MCF 10A (cell line): ENCODE results near the gene ZBED4. TPM values are rescaled to one million over a fixed set of nuclear protein-coding genes. Genes with fewer than 3 reads are reported as not detected.

Experiments
- BruUV-seq: library from RNA; stranded (reverse); fragments of 400-500 nt; replicated peaks from 2 replicates; lab custom pipeline; 2021; lab: Mats Ljungman, UMichigan
- CTCF ChIA-PET: fragments of 300-600 bp; sonication (Branson Sonifier 250); formaldehyde crosslinking; extraction: SDS; loops from one replicate; lab custom pipeline; 2021; ENCODE audit warnings: antibody characterized with exemption, inconsistent platforms; lab: Yijun Ruan, JAX
- POLR2A ChIA-PET: fragments of 300-600, 350-650 bp; sonication (Branson Sonifier 250); formaldehyde crosslinking; extraction: SDS; loops from one replicate; lab custom pipeline; 2020; ENCODE audit warnings: antibody characterized with exemption, inconsistent platforms; lab: Yijun Ruan, JAX
- DNase-seq: peaks from one replicate; pipeline ENCODE4 v3.0.0-alpha.2; 2018; ENCODE audit not compliant: unreplicated experiment
- H3K27ac Mint-ChIP-seq: one replicate; pipeline ENCODE4 v1.8.0; 2022; ENCODE audit warnings: mild to moderate bottlenecking, low read depth, mixed read lengths; ENCODE audit not compliant: unreplicated experiment
- H3K27me3 Mint-ChIP-seq: one replicate; pipeline ENCODE4 v1.8.0; 2022; ENCODE audit warnings: mixed read lengths; ENCODE audit not compliant: insufficient read depth, unreplicated experiment
- H3K36me3 Mint-ChIP-seq: one replicate; pipeline ENCODE4 v1.8.0; 2022; ENCODE audit warnings: mild to moderate bottlenecking, moderate library complexity, mixed read lengths; ENCODE audit not compliant: insufficient read depth, unreplicated experiment
- H3K4me1 Mint-ChIP-seq: one replicate; pipeline ENCODE4 v1.8.0; 2022; ENCODE audit warnings: mixed read lengths; ENCODE audit not compliant: insufficient read depth, unreplicated experiment
- H3K4me3 Mint-ChIP-seq: one replicate; pipeline ENCODE4 v1.8.0; 2022; ENCODE audit warnings: mild to moderate bottlenecking, moderate library complexity, mixed read lengths; ENCODE audit not compliant: unreplicated experiment
- H3K9me3 Mint-ChIP-seq: one replicate; pipeline ENCODE4 v1.8.0; 2022; ENCODE audit warnings: mixed read lengths; ENCODE audit not compliant: unreplicated experiment
- intact Hi-C: fragments of 100-400 bp; cut with micrococcal nuclease; formaldehyde crosslinking; loops from 2 replicates; pipeline ENCODE4 v1.14.1; 2022
- total RNA-seq: library from RNA; stranded (reverse); gene quantifications from 2 replicates; pipeline ENCODE4 v1.2.3, GENCODE V29; 2022
- TF ChIP-seq, protein P1 (sequence below): fragments of 200-600 bp; IDR thresholded peaks from one replicate; pipeline ENCODE4 v1.8.0; 2022; ENCODE audit warnings: antibody characterized with exemption, mild to moderate bottlenecking; ENCODE audit not compliant: unreplicated experiment

Gene ZBED4
- total RNA-seq, 1 experiment from 2014 or later, result 16.4 TPM

DNA sequence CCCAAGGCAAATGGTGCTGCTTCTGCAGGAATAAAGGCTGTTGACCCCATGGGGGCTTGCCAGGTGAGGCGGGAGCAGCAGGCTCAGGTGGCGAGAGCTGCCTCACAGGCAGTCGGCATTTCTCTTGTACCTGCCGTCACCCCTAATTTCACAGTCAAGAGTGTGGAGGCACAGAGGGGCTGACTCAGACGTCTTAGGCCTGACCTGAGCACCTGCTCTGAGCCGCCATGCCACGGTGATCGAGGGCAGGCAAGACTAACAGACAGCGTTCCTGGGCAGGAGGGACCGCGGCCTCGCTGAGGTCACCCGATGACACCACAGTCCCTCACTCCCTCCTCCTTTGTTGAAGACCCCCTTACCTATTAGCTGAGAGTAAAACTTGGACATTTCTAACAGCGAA lies 59.4 kb downstream of the ZBED4 start:
- Mint-ChIP-seq H3K27me3 (no peaks in the 10 kb centered on the region), H3K9me3 (no peaks in the 10 kb centered on the region), H3K27ac (no peak overlapping the region), H3K4me3 (no peak overlapping the region), H3K4me1 (no peaks in the 10 kb centered on the region), H3K36me3 (peaks cover 42% of the 10 kb centered on the region)
- CTCF ChIA-PET, result interaction anchor here (0.7 kb wide), 1 partner anchor 190 kb away, joined by 3 read pairs; no protein-coding TSS in a partner anchor
- intact Hi-C loops, result loop anchor here (10.0 kb wide), 1 partner anchor 58 kb away; the partner anchor contains the start of gene ZBED4
- no TSS peak for BruUV-seq
- DNase-seq, result no peak
- POLR2A ChIA-PET, result interaction anchor here (0.6 to 1.1 kb wide), 2 partner anchors 9 to 146 kb away, joined by 3 to 4 read pairs; no protein-coding TSS in a partner anchor
- TF ChIP-seq, protein P1, sequence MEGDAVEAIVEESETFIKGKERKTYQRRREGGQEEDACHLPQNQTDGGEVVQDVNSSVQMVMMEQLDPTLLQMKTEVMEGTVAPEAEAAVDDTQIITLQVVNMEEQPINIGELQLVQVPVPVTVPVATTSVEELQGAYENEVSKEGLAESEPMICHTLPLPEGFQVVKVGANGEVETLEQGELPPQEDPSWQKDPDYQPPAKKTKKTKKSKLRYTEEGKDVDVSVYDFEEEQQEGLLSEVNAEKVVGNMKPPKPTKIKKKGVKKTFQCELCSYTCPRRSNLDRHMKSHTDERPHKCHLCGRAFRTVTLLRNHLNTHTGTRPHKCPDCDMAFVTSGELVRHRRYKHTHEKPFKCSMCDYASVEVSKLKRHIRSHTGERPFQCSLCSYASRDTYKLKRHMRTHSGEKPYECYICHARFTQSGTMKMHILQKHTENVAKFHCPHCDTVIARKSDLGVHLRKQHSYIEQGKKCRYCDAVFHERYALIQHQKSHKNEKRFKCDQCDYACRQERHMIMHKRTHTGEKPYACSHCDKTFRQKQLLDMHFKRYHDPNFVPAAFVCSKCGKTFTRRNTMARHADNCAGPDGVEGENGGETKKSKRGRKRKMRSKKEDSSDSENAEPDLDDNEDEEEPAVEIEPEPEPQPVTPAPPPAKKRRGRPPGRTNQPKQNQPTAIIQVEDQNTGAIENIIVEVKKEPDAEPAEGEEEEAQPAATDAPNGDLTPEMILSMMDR, result no peak

DNA sequence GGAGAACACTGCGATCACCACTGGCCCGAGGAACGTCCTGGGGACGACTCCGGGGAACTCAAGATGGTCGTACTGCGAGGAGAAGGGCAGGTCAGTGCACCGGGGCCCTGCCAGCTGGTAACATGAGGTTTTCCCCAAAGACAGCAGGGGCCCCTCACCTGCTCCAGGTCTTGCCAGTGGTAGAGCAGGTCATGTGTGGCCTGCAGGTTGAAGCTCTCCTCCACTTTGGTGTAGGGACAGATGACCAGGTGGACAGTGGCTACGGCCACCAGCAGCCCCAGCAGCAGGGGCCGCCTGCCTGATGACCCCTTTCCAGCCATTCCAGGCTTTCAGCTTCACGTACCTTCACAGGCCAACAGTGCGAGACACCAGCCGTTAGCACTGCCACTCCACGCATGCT lies 59.8 kb downstream of the ZBED4 start:
- Mint-ChIP-seq H3K36me3 (peaks cover 40% of the 10 kb centered on the region), H3K27ac (no peak overlapping the region), H3K4me3 (no peak overlapping the region), H3K4me1 (no peaks in the 10 kb centered on the region), H3K27me3 (no peaks in the 10 kb centered on the region), H3K9me3 (no peaks in the 10 kb centered on the region)
- DNase-seq, result no peak
- TF ChIP-seq, protein P1, result no peak
- no TSS peak for BruUV-seq
- POLR2A ChIA-PET, result interaction anchor here (0.6 to 1.1 kb wide), 2 partner anchors 10 to 146 kb away, joined by 3 to 4 read pairs; no protein-coding TSS in a partner anchor
- CTCF ChIA-PET, result interaction anchor here (0.6 to 2.2 kb wide), 3 partner anchors 45 to 190 kb away, joined by 3 to 7 read pairs (median 3); no protein-coding TSS in a partner anchor
- intact Hi-C loops, result loop anchor here (10.0 kb wide), 1 partner anchor 59 kb away; the partner anchor contains the start of gene ZBED4

DNA sequence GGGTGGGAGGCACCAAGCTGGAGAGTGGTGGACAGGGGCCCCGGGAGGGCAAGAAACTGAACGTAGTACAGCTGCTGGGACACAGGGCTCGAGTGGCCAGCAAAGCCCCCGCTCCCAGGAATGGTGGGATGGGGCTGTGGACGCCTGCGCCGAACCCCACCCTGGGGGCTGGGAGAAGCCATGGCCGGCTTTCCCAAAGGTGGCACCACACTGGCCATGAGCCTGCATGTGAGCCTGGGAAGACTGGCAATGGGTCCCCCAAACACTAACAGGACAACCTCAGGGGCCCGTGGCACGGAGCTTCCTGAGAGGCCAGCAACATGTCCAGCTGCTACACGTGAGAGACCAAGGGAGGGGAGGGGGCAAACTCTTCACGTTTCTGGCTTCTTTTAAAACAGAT lies 60.6 kb downstream of the ZBED4 start:
- no TSS peak for BruUV-seq
- intact Hi-C loops, result loop anchor here (10.0 kb wide), 1 partner anchor 59 kb away; the partner anchor contains the start of gene ZBED4
- ChIA-PET POLR2A (interaction anchor here (1.1 kb wide), 1 partner anchor 11 kb away, joined by 3 read pairs; no protein-coding TSS in a partner anchor), CTCF (interaction anchor here (0.6 to 2.2 kb wide), 2 partner anchors 46 to 116 kb away, joined by 3 to 7 read pairs; no protein-coding TSS in a partner anchor)
- no peak overlapping the region for H3K4me3 Mint-ChIP-seq
- H3K4me1 Mint-ChIP-seq, result no peaks in the 10 kb centered on the region
- H3K27me3 Mint-ChIP-seq, result no peaks in the 10 kb centered on the region
- TF ChIP-seq, protein P1, result no peak
- no peak overlapping the region for H3K27ac Mint-ChIP-seq
- H3K36me3 Mint-ChIP-seq, result peaks cover 34% of the 10 kb centered on the region
- H3K9me3 Mint-ChIP-seq, result no peaks in the 10 kb centered on the region
- DNase-seq, result no peak

DNA sequence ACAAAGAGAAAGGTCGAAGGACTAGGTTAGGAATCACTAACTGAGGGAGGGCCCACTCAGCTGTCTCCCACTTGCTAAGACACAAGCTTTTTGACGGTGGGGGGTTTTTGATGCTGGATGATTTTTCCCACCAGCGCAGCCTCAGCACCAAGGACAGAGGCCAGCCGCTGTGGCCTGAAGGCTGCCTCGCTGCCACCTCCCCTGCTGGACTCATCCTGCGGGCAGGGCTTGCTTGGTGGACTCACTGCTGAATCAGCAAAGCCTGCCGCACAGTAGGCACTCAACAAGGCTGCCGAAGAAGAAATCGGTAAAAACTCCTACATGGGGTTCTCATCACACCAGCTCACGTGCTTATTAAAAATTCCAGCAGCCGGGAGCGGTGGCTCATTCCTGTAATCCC lies 62.0 kb downstream of the ZBED4 start:
- H3K36me3 Mint-ChIP-seq, result peaks cover 27% of the 10 kb centered on the region
- TF ChIP-seq, protein P1, result no peak
- CTCF ChIA-PET, result interaction anchor here (1.4 to 2.2 kb wide), 2 partner anchors 61 to 114 kb away, joined by 3 to 7 read pairs; no protein-coding TSS in a partner anchor
- no peaks in the 10 kb centered on the region for H3K9me3 Mint-ChIP-seq
- no peak for DNase-seq
- H3K4me3 Mint-ChIP-seq, result no peak overlapping the region
- H3K4me1 Mint-ChIP-seq, result no peaks in the 10 kb centered on the region
- POLR2A ChIA-PET, result no interaction called here
- BruUV-seq, result no TSS peak
- intact Hi-C loops, result loop anchor here (10.0 kb wide), 1 partner anchor 61 kb away; the partner anchor contains the start of gene ZBED4
- no peaks in the 10 kb centered on the region for H3K27me3 Mint-ChIP-seq
- H3K27ac Mint-ChIP-seq, result no peak overlapping the region
